LHCN-M2 (cell line): ENCODE measurements around the gene EIF1AX. TPM values are rescaled to one million over a fixed set of nuclear protein-coding genes. Genes with fewer than 3 reads are reported as not detected.
"Not testable (repeated sequence)": the region's sequence is repeated elsewhere in the genome, so short reads cannot be mapped to it uniquely, and the experiment has no call there.

Source experiments
- DNase-seq: peaks from one replicate; pipeline ENCODE4 v3.0.0-alpha.2; 2012; ENCODE audit warnings: low read depth
- total RNA-seq: library from RNA; depleted of rRNA; stranded (reverse); fragments of >200 nt; gene quantifications from 2 replicates; pipeline ENCODE4 v1.2.3, GENCODE V29; 2014; rRNA removed

EIF1AX gene
- total RNA-seq, 1 experiment from 2014 or later = 53.4 TPM

DNA sequence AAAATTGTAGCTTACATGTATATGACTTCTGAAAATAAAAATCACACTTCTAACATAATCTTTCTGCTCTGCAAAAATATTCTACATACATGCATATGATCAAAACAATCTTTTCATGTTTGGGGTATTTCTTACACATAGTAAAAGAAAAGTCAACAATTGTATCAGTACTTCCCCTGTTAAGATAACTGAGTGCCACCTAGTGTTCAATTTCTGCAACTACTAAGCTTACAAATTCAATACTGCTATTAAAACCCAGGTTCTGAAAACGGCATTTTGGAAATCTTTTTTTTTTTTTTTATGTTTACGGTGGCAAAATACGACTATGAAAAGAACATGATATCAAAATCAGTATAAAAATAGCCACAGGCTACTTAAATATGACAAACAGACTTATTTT, 14.2 kb downstream of the EIF1AX start:
- not testable (repeated sequence) for DNase-seq

DNA sequence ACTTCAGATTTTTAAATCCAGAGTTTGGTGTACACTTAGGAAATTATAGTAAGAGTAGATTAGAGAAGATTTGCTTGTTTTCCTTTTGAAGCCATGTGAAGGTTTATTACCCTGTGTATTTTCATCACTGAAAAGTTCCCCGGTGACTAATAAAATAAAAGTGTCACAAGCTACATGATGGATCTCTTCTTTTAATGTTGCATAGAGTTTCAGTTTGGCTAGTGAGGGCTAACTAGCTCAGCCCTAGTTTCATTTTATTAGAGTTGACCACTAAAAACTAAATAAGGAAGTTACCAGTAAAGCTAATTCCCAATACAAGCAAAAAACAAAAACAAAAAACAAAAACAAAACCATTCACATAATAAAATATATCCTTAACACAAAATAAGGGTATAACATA, 14.8 kb downstream of the EIF1AX start:
- DNase-seq = not testable (repeated sequence)

DNA sequence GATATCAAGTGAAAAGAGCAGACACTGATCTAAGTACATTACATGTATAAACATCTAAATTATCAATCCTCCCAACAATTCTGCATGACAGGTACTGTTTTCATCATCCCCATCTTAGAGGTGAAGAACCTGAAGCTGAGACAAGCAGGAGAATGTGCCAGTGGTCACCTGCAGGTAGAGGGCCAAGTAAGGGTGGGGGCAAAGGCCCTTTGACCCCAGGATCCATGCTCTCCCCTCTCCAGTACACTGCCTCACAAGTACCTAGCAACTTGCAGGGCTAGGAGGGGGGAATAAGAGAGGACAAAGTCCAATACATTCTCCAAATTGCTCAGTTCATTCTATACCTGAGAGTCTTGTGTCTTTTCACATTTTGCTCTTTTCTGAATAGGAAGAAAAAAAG, 16.7 kb downstream of the EIF1AX start:
- no peak for DNase-seq

DNA sequence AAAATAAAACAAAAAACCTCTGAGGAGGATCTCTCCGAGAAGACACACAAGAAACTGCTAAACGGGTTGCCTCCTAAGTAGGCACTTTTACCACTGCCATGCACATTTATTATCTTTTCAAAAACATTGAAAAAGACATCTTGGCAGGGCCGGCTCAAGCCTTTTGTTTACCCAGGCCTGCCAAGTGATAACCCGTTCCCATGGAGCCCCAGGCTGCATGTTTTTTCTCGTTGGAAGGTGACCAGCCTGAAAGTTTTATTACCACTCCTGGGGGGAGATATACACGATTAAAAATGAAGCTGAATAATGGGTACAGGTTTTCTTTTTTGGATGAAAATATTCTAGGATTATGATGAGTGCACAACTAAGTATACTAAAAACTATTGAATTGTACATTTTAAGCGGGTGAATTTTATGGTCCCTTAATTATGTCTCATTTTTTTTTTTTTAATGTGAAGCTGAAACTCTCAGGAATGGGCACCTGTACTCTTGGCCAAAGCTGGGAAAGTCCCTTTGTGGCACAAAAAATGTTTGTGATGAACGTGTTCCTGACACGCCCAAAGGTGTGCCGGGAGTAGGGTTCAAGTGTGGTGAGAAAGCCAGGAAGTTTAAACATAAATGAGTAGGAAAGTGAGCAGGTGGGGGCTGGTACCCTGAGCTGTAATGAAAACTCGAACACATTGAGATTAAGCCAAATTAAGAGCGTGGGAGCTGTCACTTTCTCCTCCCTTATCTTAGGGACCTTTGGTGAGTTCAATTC, 23.4 kb downstream of the EIF1AX start:
- no peak for DNase-seq

DNA sequence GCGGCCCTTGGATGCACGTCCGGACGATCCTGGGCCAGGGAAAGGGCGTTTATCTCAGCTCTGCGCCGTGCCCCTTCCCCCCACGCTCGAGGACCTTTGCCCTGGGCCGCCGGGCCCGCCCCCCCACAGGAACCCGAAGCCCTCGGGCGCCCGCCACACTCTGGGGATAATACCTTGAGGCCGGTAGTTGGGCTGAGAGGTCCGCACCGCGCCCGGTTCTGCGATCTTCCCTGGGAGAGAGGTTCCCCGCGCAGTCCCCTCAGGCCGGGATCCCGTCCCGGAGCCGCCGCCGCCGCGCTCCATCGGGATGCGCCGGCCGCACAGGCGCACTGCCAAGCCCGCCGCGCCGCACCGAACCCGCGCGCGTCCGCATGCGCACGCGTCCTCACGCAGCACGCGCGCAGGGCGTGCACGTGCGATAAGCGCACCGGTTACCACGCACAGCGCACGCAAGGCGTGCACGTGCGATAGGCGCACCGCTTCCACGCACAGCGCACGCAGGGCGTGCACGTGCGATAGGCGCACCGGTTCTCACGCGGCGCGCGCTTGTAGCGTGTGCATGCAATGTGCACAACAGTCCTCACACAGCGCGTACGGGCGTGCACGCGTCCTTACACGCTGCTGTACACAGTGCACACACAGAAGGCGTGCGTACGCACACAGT, 24.9 kb downstream of the EIF1AX start, which contains the start of gene MAP7D2:
TSS of gene MAP7D2 (minus strand) at position 331 of the 664 bp plus-strand sequence. CDS start at position 303, 28 bp downstream.
- DNase-seq = no peak

DNA sequence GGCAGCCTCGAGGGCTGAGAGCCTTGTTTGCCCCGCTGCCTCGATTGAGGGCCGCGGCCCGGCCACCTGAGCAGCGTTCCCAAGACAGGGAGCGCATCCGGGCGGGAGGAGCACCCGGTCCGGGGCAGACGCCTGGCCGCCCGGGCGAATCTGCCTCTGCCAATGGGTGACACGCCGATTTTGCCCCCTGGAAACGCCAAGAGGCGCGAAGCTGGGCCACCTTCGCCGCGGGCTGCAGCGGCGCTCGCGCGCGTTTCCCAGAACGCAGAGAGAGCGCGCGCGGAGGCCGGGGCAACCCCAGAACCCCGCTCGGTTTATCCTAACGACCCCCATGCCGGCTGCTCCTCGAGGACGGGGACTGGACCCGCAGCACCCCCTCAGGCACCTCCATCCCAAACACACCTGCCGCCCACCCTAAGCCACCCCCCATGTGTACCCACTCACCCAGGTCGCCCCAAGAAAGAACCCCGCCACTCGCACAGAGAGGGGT, 25.5 kb downstream of the EIF1AX start:
- no peak for DNase-seq

DNA sequence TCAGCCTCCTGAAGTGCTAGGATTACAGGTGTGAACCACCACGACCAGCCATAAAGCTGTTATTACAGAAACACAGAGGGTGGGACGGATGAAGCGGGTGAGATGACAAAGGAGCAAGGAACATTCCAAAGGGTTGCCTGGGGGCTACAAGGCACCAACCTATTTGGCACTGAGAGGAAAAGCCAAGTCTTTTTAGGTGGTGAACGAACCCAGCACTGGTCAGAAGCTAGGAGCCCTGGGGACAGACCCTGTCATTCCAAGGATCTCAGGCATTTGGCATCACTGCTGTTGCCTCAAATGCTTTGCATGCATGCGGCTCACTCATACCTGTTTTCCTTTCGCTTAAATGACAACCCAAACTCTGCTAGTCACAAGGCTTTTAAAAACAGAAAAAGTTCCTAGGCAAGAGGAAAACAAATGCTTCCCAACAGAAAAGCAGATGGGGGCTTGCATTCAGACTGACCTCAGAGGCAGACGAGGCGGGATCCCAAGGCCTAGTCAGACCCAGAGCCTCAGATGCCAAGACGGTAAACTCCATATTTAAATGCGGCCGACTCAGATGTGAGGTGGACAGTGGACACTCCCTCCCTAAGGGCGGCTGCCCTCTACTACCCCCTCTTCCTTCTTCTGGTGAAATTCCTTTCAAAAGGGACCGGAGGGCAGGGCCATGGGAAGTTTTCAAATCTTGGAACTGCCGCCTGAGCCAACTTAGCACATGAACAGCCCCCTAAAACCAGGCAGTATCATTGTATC, 29.4 kb downstream of the EIF1AX start:
- no peak for DNase-seq

DNA sequence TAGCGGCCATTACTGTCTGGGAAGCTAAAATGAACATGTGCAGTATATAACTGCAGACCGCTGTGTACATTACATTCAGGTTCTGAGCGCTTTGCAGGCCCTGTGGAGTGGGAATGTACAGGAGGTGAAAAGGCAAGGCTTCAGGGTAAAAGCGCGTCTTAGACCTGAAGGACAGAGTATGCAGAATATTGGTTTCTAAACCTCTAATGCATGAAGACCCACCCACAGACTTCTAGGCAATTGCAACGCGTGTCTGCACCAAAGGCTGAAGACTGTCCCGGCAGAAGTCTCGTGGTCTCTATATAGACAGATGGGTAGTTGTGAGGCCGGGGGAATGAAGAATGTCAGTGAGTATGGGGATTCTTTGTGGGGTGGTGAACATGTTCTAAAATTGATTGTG, 30.4 kb downstream of the EIF1AX start:
- DNase-seq = no peak

DNA sequence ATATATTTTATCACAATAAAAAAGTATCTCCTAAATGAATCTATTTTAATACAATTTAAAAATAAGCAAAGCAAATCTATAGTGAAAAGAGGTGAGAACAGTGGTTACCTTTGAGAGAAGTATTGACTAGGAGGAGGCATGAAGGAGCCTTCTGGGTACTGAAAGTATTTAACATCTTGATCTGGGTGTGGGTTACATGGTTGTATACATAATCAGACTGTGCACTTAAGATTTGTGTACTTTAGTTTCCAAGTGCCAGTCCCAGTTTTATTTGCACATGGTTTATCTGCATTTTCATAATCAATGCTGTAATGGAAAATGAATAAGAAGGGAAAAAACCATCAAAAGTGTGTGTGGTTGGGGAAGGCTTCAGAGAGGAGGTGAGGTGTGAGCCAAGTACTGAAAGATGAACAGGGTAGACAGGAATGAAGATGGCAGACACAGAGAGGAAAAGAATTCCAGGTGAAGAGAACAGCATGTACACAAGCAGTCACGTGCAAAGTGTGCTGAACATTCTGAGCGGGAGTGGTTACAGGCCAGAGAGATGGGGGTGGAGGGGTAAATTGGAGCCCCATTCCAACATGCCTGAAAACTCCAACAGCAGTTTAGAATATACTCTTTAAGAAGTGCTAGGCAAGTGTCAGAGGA, 39.6 kb downstream of the EIF1AX start:
- no peak for DNase-seq

DNA sequence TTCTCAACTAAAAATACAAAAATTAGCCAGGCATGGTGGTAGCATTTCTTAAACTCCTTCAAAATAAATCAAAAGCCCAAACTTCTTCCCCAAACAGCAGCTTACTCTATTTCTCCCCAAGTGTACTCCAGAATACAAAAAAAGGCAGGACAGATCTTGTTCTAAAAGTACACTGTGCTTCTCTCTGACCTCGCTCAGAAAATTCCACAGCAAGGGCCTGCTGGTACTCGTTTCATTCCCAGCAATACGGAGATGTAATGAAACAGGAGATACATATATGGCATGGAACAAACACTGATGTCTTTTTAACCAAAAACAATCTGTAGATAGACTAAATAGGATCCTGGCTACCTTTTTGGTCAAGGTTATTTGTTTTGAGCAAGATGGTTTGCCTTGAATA, 50.1 kb downstream of the EIF1AX start:
- no peak for DNase-seq

DNA sequence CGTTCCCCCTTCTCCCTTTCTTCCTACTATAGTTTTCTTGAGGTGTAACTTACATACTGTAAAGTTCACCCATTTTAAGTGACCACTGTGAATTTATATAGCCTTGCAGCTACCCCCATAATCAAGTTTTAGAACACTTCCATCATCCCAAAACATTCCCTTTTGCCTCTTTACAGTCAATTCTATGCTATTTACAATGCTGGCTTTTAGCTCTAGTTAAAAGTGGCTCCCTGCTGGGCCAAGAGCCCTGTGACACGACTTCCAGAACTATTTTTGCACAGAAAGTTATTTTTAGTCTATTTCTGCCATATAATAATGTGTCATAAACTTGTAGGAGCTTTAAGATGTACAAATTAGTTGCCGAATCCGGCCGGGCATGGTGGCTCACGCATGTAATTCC, 51.8 kb downstream of the EIF1AX start:
- DNase-seq = no peak

DNA sequence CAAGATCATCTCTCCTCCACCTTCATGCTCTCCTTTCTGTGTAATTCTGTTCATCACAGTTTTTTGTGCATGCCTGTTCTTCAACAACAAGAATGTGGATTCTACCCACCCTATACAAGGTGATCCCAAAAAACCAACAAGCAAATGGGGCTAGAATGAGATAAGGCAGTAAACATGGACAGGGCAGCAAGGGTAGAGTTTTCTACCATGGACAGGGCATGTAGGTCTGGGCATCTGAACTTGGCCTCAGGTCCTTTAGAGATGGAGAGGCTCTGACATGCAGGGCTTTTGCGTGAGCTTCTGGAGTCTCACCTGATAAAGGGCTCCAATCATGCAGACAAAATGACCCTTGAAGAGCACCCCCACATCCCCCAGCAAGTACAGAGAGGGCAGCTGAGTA, 61.4 kb downstream of the EIF1AX start:
- DNase-seq = no peak

Other genes with a start within 250 kb of the EIF1AX start
- gene BCLAF3, start 150.8 kb downstream of the EIF1AX start, total RNA-seq = 1.3 and 1.5 TPM in 2 replicates
- 0.23 TPM in 1 of 2 replicates, not detected in the other for gene MAP7D2, start 24.9 kb downstream of the EIF1AX start, total RNA-seq
- gene RPS6KA3, start 125.1 kb upstream of the EIF1AX start, total RNA-seq = 21.3 and 27.2 TPM in 2 replicates